Ovary (tissue), 9 donors: Measurements from ENCODE around the gene NCK2. TPM values are rescaled to one million over a fixed set of nuclear protein-coding genes. Genes with fewer than 3 reads are reported as not detected.
A peak's percentile ranks its signal among the peaks of the same experiment; 100 is the strongest.

Experiments used
- DNase-seq, 5 donors: peaks; one replicate each; pipeline ENCODE4 v3.0.0-alpha.2; 2019 to 2020
- H3K27ac ChIP-seq, 2 donors: fragments of 200-600 bp; one replicate each; pipeline versions ENCODE4 v1.5.1 to v1.8.0; 2019 to 2022
- H3K27me3 ChIP-seq: fragments of 200-600 bp; one replicate; pipeline ENCODE4 v1.8.0; 2022
- H3K36me3 ChIP-seq: fragments of 200-600 bp; sonication (generic); one replicate; pipeline ENCODE4 v1.5.1; 2019
- H3K4me1 ChIP-seq: one replicate; pipeline ENCODE4 v1.8.1; 2013; ENCODE audit warnings: mild to moderate bottlenecking, moderate library complexity; ENCODE audit not compliant: insufficient read depth
- H3K4me3 ChIP-seq: fragments of 200-600 bp; sonication (generic); one replicate; pipeline ENCODE4 v1.5.1; 2017
- H3K9me3 ChIP-seq, 2 donors: fragments of 200-600 bp in 1 of 2; sonication (generic) in 1 of 2; one replicate each; pipeline versions ENCODE4 v1.5.1 to v1.8.1; 2013 to 2019; ENCODE audit warnings: mild to moderate bottlenecking in 1 of 2, moderate library complexity in 1 of 2
- EP300 ChIP-seq: sonication (generic); formaldehyde crosslinking; IDR thresholded peaks from one replicate; pipeline ENCODE4 v1.6.1; 2017; ENCODE audit warnings: antibody characterized with exemption
- POLR2A ChIP-seq: fragments of 450-650 bp; IDR thresholded peaks from one replicate; pipeline ENCODE4 v1.6.1; 2017; ENCODE audit warnings: antibody characterized with exemption, mild to moderate bottlenecking, moderate library complexity
- WGBS, 3 donors: extraction: QIAGEN DNeasy Blood & Tissue Kit in 1 of 3; methylation state at CpG; one replicate each; pipeline versions ENCODE4 v1.1.5 to v1.1.7; 2013 to 2017; 5-methylcytosine and 5-hydroxymethylcytosine counted together
- intact Hi-C, 4 donors: fragments of 100-400 bp; cut with DNase I; formaldehyde crosslinking; loops; one replicate each; pipeline versions ENCODE4 v1.11.0 to v1.15.1; 2022 to 2023
- polyA plus RNA-seq, 2 donors: library from polyadenylated mRNA; stranded (reverse); fragments of 200-250 nt in 1 of 2; fragments of 350-450 nt in 1 of 2; fragmentation: Illumina TruSeq in 1 of 2; extraction: RNeasy Lipid Tissue Mini Kit (QIAGEN cat#74804) in 1 of 2; gene quantifications; one replicate each; pipeline ENCODE4 v1.2.3, GENCODE V29; 2013 to 2014
- total RNA-seq, 7 donors: library from RNA; depleted of rRNA in 2 of 7; stranded (reverse); fragments of >200 nt in 2 of 7; fragmentation: NEBNext Ultra II Directional in 3 of 7; extraction: Animal tissue kit (Norgen Biotek cat#: 25700) in 3 of 7; gene quantifications; one replicate each; pipeline versions ENCODE4 v1.1.0 to v1.2.4, GENCODE V29; 2016 to 2023
- TF ChIP-seq, protein P1 (sequence below), 3 donors: fragments of 450-650 bp in 2 of 3; fragments of 200-600 bp in 1 of 3; IDR thresholded peaks; one replicate each; pipeline versions ENCODE4 v1.5.1 to v1.8.0; 2016 to 2022; ENCODE audit warnings: antibody characterized with exemption in 3 of 3, mild to moderate bottlenecking in 1 of 3
- donor health status: DM: no; HTN: no; CAD: no; lungs with moderate emphysema.
- donor health status: DM: no; HTN: no; CAD: no.
- donor health status: Bipolar disorder and iron deficiency.
- donor health status: DM: yes; HTN: yes; CAD: no.
- donor health status: DM: no; HTN: no; CAD: no.
- donor health status: DM: yes; HTN: yes; CAD: no.

The NCK2 gene
- total and polyA plus RNA-seq, 9 donors: 16.7 to 42.9 (median 31.2) TPM

DNA sequence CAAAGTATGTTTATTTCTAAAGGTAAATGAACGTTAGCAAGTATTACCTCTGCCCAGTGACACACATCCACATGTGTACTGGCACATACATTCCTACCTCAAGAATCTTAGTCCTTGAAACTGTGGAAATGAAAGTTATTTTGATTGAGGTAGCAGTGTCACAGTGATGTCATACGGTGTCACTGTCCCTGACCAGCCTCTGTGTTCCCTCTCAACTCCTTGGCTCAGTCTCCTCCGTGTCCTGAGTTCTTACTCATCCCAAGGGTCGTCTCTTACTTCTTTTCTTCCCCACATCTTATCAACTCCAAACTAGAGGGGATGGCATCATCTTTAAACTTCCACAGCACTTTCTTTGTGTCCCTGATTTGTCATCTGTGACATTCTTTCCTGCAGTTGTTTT, 3.3 kb downstream of the NCK2 start:
- H3K9me3 ChIP-seq: no peaks in the 10 kb centered on the region
- DNase-seq: no peak
- H3K36me3 ChIP-seq: no peaks in the 10 kb centered on the region
- TF ChIP-seq, protein P1, sequence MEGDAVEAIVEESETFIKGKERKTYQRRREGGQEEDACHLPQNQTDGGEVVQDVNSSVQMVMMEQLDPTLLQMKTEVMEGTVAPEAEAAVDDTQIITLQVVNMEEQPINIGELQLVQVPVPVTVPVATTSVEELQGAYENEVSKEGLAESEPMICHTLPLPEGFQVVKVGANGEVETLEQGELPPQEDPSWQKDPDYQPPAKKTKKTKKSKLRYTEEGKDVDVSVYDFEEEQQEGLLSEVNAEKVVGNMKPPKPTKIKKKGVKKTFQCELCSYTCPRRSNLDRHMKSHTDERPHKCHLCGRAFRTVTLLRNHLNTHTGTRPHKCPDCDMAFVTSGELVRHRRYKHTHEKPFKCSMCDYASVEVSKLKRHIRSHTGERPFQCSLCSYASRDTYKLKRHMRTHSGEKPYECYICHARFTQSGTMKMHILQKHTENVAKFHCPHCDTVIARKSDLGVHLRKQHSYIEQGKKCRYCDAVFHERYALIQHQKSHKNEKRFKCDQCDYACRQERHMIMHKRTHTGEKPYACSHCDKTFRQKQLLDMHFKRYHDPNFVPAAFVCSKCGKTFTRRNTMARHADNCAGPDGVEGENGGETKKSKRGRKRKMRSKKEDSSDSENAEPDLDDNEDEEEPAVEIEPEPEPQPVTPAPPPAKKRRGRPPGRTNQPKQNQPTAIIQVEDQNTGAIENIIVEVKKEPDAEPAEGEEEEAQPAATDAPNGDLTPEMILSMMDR (IDR thresholded peaks at IDR 0.05): no peak
- TF ChIP-seq EP300 (no peak), POLR2A (no peak)
- intact Hi-C loops: loop anchor here in 1 of 4 donors (10.0 kb wide), 2 partner anchors 137 to 447 kb away; partner anchors contain the start of gene UXS1
- no peaks in the 10 kb centered on the region for H3K27me3 ChIP-seq
- WGBS, 3 donors: 67 to 74% (median 67%) methylated on average over 4 of the region's 4 CpGs
- H3K27ac ChIP-seq: no peak overlapping the region
- peaks cover 28% of the 10 kb centered on the region for H3K4me1 ChIP-seq
- no peak overlapping the region for H3K4me3 ChIP-seq

DNA sequence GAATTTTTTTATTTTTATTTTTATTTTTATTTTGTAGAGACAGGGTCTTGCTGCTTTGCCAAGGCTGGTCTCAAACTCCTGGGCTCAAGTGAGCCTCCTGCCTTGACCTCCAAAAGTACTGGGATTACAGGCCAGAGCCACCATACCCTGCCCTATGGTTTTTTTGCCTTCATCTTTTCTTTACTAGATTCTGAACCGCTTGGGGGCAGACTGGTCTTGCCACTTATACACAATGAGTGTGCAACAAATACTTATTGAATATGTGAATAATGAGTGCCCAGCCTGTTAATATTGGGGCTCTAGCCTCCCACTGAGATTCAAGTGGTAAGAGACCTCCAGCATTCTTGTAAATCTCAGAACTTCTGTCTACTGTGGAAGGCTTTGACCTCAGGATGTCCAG, 3.9 kb downstream of the NCK2 start:
- no peaks in the 10 kb centered on the region for H3K27me3 ChIP-seq
- DNase-seq: no peak
- intact Hi-C loops: loop anchor here in 1 of 4 donors (10.0 kb wide), 2 partner anchors 136 to 446 kb away; partner anchors contain the start of gene UXS1
- H3K27ac ChIP-seq: no peak overlapping the region
- H3K4me1 ChIP-seq: peaks cover 32% of the 10 kb centered on the region
- WGBS, 3 donors: 73 to 97% (median 80%) methylated on average over 1 of the region's 1 CpG
- H3K36me3 ChIP-seq: no peaks in the 10 kb centered on the region
- no peak overlapping the region for H3K4me3 ChIP-seq
- H3K9me3 ChIP-seq: no peaks in the 10 kb centered on the region
- TF ChIP-seq, protein P1 (IDR thresholded peaks at IDR 0.05): no peak
- TF ChIP-seq EP300: no peak
- TF ChIP-seq POLR2A: no peak

DNA sequence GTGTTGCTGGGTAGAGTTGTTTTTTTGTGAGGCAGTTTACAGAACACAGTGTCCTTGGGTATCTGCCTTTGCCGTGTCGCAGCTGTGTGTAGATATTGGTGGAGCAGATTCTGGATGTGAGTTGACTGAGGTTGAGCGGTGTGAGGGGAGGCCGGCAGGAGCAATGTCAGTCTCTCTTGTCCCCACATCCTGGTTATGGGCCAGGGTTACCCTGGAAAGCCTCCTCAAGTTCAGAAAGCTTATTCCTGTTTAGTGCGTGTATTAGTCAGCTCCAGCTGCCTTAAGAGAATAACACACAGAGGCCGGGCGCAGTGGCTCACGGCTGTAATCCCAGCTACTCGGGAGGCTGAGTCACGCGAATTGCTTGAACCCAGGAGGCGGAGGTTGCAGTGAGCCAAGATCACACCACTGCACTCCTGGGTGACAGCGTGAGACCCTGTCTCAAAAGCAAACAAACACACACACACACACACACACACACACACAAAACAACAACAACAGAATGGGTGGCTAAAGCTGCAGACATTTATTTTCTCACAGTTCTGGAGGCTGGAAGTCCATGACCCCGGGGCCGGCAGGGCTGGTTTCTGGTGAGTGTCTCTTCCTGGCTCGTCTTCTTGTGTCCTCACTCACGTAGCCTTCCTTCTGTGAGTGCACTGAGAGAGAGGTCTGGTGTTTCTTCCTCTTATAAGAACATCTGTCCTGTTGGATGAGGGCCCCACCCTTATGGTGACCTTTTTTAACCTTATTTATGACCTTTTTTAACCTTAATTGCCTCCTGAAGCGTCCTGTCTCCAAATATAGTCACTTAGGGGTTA, 5.1 kb downstream of the NCK2 start:
- intact Hi-C loops: loop anchor here in 1 of 4 donors (10.0 kb wide), 2 partner anchors 135 to 445 kb away; partner anchors contain the start of gene UXS1
- TF ChIP-seq EP300 (no peak), POLR2A (no peak)
- TF ChIP-seq, protein P1 (IDR thresholded peaks at IDR 0.05): no peak
- peak in 2 of 5 donors; percentile 22 to 53 for DNase-seq
- H3K9me3 ChIP-seq: no peaks in the 10 kb centered on the region
- H3K27me3 ChIP-seq: no peaks in the 10 kb centered on the region
- H3K4me1 ChIP-seq: peaks cover 34% of the 10 kb centered on the region
- H3K27ac ChIP-seq: no peak overlapping the region
- no peaks in the 10 kb centered on the region for H3K36me3 ChIP-seq
- WGBS, 3 donors: 63 to 81% (median 66%) methylated on average over 18 of the region's 18 CpGs
- no peak overlapping the region for H3K4me3 ChIP-seq

DNA sequence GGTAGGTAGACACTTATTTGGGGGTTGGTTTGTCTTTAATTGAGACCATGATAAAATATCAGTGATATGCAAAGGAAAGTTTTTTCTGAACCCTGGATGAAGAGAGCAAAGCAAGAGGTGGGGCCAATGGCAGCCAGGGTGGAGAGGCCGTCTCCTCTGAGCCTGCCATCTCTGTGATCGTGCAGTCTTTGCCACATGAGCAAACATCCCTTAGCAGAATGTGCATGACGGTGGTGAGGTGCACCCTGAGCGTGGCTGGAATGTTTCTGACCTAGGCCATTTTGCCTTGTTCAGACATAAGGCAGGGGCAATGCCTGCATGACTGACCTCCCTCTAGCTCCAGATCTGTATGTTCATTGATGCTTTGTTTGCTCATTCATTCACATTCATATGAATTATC, 6.0 kb downstream of the NCK2 start:
- TF ChIP-seq, protein P1 (IDR thresholded peaks at IDR 0.05): no peak
- TF ChIP-seq EP300 (no peak), POLR2A (no peak)
- peaks cover 39% of the 10 kb centered on the region for H3K4me1 ChIP-seq
- no peaks in the 10 kb centered on the region for H3K9me3 ChIP-seq
- no peak overlapping the region for H3K4me3 ChIP-seq
- H3K27ac ChIP-seq: no peak overlapping the region
- DNase-seq: no peak
- no peaks in the 10 kb centered on the region for H3K27me3 ChIP-seq
- intact Hi-C loops: no loop called here
- no peaks in the 10 kb centered on the region for H3K36me3 ChIP-seq
- 94 to 97% (median 96%) methylated on average over 4 of the region's 4 CpGs for WGBS, 3 donors
